Esophagus muscularis mucosa (tissue), 2 donors: Measurements from ENCODE around the gene SLC51B.

Source experiments
- EP300 ChIP-seq: sonication (generic); formaldehyde crosslinking; IDR thresholded peaks from one replicate; pipeline ENCODE4 v1.6.1; 2017; ENCODE audit warnings: antibody characterized with exemption
- POLR2A ChIP-seq: fragments of 450-650 bp; IDR thresholded peaks from one replicate; pipeline ENCODE4 v1.6.1; 2017; ENCODE audit warnings: antibody characterized with exemption, moderate library complexity, mild to moderate bottlenecking, low read depth

DNA sequence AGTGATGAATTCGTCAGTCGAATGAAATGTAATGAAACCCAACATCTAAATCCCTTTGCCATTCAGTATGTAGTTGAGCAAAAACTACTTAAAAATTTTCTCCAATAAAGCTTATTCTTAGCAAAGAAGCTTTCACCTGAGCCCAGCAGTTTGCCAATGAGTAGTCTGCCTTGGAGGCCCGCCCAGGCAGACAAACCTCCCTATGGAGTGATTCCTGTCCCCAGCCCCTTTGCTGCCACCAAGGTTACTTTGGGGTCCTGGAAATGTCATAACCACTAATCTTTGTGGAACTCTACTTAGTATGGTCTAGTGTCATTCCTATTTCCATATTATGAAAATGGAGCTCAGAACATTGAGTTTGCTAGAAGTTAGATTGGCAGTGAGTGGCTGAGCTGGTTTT lies 57.7 kb downstream of the SLC51B start:
- TF ChIP-seq EP300: no peak
- no peak for TF ChIP-seq POLR2A
